GM23338 (cell line): ENCODE data around the gene MEGF8.

ENCODE experiments used
- CREB1 ChIP-seq: fragments of 250-450 bp; sonication (Bioruptor Pico); IDR thresholded peaks from 2 replicates; pipeline ENCODE4 v1.5.0; 2020; ENCODE audit warnings: low read depth, mild to moderate bottlenecking, moderate library complexity
- CTCF ChIP-seq, 2 experiments: fragments of 200-600 bp in 1 of 2; sonication (generic) in 1 of 2; conservative IDR thresholded peaks; 2 replicates each; pipeline versions ENCODE4 v1.5.1 to v1.6.1; 2016 to 2017; ENCODE audit warnings: antibody characterized with exemption in 2 of 2, low read depth in 2 of 2, mild to moderate bottlenecking in 2 of 2, moderate library complexity in 1 of 2
- EZH2 ChIP-seq: fragments of 200-600 bp; sonication (generic); IDR thresholded peaks from one replicate; pipeline ENCODE4 v1.8.0; 2017; ENCODE audit warnings: antibody characterized with exemption, mild to moderate bottlenecking, low read depth; ENCODE audit not compliant: unreplicated experiment
- EZH2phosphoT487 ChIP-seq: fragments of 200-600 bp; sonication (generic); IDR thresholded peaks from one replicate; pipeline ENCODE4 v1.8.1; 2018; ENCODE audit warnings: antibody characterized with exemption; ENCODE audit not compliant: unreplicated experiment
- POLR2AphosphoS5 ChIP-seq: IDR thresholded peaks from 2 replicates; pipeline ENCODE4 v1.6.1; 2016; ENCODE audit warnings: antibody characterized with exemption, low read depth
- REST ChIP-seq: IDR thresholded peaks from one replicate; pipeline ENCODE4 v1.6.1; 2018; ENCODE audit warnings: antibody characterized with exemption; ENCODE audit not compliant: unreplicated experiment
- STAT1 ChIP-seq: IDR thresholded peaks from one replicate; pipeline ENCODE4 v1.6.1; 2016; ENCODE audit warnings: antibody characterized with exemption; ENCODE audit not compliant: unreplicated experiment

- TF ChIP-seq CTCF (conservative IDR thresholded peaks at IDR 0.05; ENCODE audit: low read depth in 2 of 2) (no peak), EZH2phosphoT487 (no peak), POLR2AphosphoS5 (no peak), EZH2 (no peak), REST (no peak), STAT1 (no peak), CREB1 (CRISPR knock-in tag) (no peak)
These were observed 32.5 kb upstream of the MEGF8 start for GRCh38 chr19:42292963-42293362.
